ENCODE data around the gene LGI4.

The LGI4 gene

GRCh38 chr19:35122687-35123551, 11.9 kb downstream of the LGI4 start:
- DNase-seq: no peak

GRCh38 chr19:35120898-35121297, 14.0 kb downstream of the LGI4 start:
- DNase-seq: no peak

GRCh38 chr19:35120492-35120891, 14.4 kb downstream of the LGI4 start:
- no peak for DNase-seq

- no peak for DNase-seq
Observed at GRCh38 chr19:35119578-35120155, 15.2 kb downstream of the LGI4 start.

- DNase-seq: no peak
Observed at GRCh38 chr19:35119091-35119490, 15.8 kb downstream of the LGI4 start.

GRCh38 chr19:35118268-35119020, 16.4 kb downstream of the LGI4 start:
- DNase-seq: no peak

- DNase-seq: no peak
Observed at GRCh38 chr19:35117799-35118198, 17.1 kb downstream of the LGI4 start.

GRCh38 chr19:35117116-35117515, 17.7 kb downstream of the LGI4 start:
- no peak for DNase-seq

DNA sequence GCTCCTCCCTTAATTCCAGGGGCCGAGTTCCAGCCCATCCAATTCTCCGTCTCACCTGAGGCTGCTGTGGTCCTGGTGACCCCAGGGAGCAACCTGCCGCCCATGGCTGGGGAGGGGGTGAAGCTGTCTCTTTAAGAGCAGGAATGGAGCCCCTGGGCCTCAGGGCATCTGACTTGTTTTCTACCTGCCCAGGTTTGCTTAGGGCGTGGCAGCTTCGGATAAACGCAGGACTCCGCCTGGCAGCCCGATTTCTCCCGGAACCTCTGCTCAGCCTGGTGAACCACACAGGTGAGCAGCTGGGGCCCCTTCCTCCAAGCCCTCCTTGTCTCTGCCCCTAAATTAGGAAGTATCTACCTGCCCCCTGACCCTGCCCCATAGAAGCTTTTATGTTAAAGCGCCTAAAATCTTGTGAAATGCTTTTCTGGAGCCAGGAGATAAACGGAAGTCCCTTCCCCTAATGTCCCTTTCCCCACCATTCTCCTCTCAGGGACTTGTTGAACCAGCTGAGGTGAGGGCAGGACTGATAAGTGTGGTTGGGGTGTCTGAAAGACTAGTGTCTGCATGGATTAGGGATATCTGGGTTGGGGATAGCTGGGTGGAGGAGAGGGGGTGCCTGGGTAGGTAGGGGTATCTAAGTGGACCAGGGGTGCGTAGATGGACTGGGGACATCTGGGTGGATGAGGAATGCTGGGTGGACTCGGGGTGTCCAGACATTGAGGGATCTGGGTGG, 18.6 kb downstream of the LGI4 start:
- no peak for DNase-seq

GRCh38 chr19:35115177-35115951, 19.5 kb downstream of the LGI4 start, which contains the start of gene FXYD3:
Gene FXYD3, plus strand, starts transcription at chr19:35115823. Its CDS starts 3,554 bp downstream, at chr19:35119377.
- DNase-seq: no peak

DNA sequence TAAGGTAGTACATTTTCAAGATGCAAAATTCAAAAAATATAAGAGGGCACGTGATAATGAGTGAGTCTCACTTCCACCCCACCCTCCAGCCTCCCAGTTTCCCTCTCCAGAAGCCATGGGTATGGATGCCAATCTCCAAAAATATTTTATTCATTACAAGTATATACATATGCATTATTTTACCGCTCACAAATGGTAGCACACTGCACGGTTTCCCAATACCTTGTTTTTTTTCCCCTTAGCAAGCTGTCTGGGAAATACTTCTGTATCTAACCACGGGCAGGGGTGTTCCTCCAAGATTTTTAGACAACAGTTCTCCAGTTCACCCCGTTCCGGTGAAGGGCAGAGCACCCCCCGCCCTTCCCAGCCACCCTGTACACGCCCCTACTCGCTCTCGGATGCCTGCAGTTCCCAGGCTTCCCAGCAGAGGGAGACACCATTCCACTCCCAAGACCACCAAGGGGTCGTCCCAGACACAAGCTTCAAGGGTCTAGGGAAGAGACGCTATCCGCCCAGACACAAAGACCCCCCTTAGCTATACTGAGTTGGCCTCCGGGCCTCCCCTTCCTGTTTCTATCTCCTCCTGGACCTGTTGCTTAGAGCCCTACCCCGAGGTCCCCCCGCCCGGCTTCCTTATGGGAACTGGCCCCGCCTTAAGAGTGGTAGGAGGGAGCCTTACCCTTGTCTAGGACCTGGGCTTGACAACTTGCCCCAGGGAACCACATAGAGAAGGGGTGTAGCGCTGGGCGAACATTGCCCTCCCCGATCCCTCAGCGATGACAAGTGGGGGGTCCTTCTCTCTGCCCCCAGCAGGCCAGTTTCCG, 20.3 kb downstream of the LGI4 start:
- DNase-seq: peak in 1 of 2 experiments; percentile 10

DNA sequence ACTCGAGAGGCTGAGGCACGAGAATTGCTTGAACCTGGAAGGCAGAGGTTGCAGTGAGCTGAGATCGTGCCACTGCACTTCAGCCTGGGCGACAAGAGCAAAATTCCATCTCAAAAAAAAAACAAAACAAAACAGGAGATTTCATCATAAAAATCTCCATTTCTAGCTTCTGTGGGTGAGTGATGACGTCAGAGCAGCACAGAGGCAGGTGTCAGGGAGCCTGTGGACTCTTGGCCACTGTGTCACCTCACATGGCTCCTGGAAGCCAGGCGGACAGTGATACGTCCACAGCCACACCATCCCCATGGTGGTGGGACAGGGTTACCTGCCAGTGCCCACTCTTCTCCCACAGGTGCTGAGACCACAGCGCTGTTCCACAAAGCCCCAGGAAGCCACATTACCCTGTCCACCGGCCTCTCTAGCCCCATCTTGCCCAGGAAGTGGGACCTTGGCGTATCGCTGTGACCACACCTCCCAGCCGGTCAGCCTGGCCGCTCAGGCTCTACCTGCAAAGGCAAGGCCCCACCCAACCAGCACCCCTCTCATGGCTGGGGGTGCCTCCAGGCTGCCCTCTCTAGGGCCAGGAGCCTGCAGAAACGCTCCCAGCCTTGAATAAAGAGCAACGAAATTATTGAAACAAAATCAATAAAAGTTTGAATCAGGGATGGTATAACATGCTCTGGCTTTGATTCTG, 21.7 kb downstream of the LGI4 start:
- DNase-seq: no peak

DNA sequence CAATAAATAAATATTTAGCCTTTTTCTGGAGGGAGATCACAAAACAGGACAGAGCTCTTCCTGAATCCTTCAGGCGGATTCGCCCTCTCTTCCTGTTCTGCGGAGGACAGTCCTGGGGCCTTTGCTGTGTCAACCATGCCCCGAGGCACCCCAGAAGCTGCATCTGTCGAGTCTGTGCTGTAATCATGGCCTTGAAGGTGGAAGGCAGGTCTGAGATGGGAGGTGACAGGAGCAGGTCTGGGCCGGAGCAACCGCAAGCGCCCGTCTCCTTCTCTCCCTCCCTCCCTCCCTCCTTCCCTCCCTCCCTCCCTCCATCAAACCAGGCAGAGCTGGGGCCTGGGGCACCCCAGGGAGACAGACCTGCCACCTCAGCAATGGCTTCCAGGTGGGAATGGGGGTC, 23.9 kb downstream of the LGI4 start:
- no peak for DNase-seq

GRCh38 chr19:35109395-35110112, 25.3 kb downstream of the LGI4 start:
- DNase-seq: no peak

GRCh38 chr19:35108730-35109129, 26.1 kb downstream of the LGI4 start:
- no peak for DNase-seq

DNA sequence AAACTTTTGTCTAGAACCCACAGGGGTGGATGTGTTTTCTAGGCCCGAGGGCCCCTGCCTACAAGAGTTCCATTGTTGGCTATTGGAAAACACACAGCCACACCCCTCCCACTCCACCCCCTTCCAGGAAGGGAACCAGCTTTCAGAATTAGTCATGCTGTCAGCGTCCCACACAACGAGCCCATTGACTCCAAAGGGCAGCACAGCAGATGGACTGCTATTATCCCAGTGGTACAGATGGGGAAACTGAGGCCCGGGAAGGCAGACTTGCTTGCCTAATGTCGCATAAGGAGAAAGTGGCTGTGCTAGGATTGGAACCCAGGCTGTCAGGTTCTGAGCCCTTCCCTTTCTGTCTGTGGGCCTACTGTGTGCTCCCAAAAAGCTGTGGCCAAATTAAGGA, 27.3 kb downstream of the LGI4 start:
- DNase-seq: peak in 1 of 2 experiments; percentile 6

DNA sequence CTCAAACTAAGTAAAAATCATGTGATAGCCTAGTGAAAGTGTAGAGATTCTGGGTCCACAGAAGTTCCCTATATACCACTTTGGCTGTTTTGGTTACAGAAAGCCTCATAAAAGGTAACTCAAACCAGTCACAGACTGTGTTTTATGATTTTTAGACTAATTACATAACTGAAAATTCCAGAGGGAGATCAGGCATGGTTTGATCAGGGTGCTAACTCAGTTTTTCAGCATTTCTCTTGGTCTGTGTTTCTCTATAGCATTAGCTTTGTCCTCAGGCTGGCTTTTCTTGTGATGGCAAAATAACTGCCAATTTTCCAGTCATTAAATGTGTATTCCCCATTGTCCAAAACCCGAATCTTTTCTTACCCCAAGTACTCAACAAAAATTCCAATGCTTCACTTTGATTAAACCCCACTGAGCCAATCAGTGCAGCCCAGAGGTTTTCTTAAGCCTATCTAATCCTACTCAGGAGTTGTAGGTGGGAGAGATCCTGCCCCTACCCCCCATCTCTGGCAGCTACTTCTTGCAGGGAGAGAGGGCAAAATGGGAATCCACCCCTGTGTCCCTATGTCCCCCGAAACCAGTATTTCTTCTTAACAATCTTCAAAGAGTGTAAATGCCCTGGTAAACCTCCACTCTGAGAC, 27.8 kb downstream of the LGI4 start:
- no peak for DNase-seq

DNA sequence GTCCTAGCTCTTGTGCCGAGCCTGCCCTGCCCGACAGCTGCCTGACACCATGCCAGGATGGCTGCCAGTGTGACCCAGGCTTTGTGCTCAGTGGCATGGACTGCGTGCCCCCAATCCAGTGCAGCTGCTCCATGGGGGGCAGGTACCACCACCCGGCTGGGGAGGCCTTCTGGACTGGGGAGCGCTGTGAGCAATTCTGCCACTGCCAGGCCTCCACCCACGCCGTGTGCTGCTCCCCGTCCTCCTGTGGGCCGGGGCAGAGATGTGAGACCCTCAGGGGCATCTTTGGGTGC, 28.6 kb downstream of the LGI4 start:
- DNase-seq: no peak
